Loucy (cell line): Measurements from ENCODE around the gene CORO2B.

Experiments
- H2AFZ ChIP-seq: fragments of 200-600 bp; sonication (generic); 2 replicates; pipeline ENCODE4 v1.6.0; 2016; ENCODE audit warnings: antibody characterized with exemption, mild to moderate bottlenecking, low read length, moderate library complexity
- H3F3A ChIP-seq: fragments of 200-600 bp; 2 replicates; pipeline ENCODE4 v1.6.0; 2016; ENCODE audit warnings: antibody characterized with exemption, low read depth, mild to moderate bottlenecking
- H3K27me3 ChIP-seq: fragments of 200-600 bp; sonication (generic); 2 replicates; pipeline ENCODE4 v1.6.1; 2014; ENCODE audit warnings: low read length, mild to moderate bottlenecking; ENCODE audit not compliant: insufficient read depth, poor library complexity, severe bottlenecking
- H3K36me3 ChIP-seq: fragments of 200-600 bp; sonication (generic); 2 replicates; pipeline ENCODE4 v1.6.1; 2016; ENCODE audit warnings: low read length; ENCODE audit not compliant: insufficient read depth
- H3K4me1 ChIP-seq: fragments of 200-600 bp; sonication (generic); 2 replicates; pipeline ENCODE4 v1.5.1; 2014; ENCODE audit warnings: low read length, mild to moderate bottlenecking; ENCODE audit not compliant: insufficient read depth, poor library complexity, severe bottlenecking
- H3K4me2 ChIP-seq: fragments of 200-600 bp; sonication (generic); 2 replicates; pipeline ENCODE4 v1.6.0; 2014; ENCODE audit warnings: antibody characterized with exemption, low read length, low read depth, mild to moderate bottlenecking; ENCODE audit not compliant: poor library complexity, severe bottlenecking
- H3K4me3 ChIP-seq: fragments of 200-600 bp; sonication (generic); 2 replicates; pipeline ENCODE4 v1.5.1; 2014; ENCODE audit warnings: low read length, mild to moderate bottlenecking, mixed read lengths; ENCODE audit not compliant: poor library complexity, severe bottlenecking
- H3K79me2 ChIP-seq: fragments of 200-600 bp; sonication (generic); 2 replicates; pipeline ENCODE4 v1.6.1; 2014; ENCODE audit warnings: low read length; ENCODE audit not compliant: insufficient read depth
- H3K9ac ChIP-seq: fragments of 200-600 bp; sonication (generic); 2 replicates; pipeline ENCODE4 v1.6.0; 2014; ENCODE audit warnings: mild to moderate bottlenecking, low read depth, low read length, moderate library complexity; ENCODE audit not compliant: poor library complexity, severe bottlenecking
- H3K9me2 ChIP-seq: fragments of 200-600 bp; sonication (generic); replicated peaks from 2 replicates; pipeline ENCODE4 v1.6.1; 2016; ENCODE audit warnings: low read depth, low read length, mixed read lengths
- H3K9me3 ChIP-seq: fragments of 200-600 bp; sonication (generic); 2 replicates; pipeline ENCODE4 v1.6.1; 2014; ENCODE audit warnings: mild to moderate bottlenecking, antibody characterized with exemption, low read length, low read depth; ENCODE audit not compliant: insufficient read depth
- H4K20me1 ChIP-seq: fragments of 200-600 bp; sonication (generic); 2 replicates; pipeline ENCODE4 v1.6.0; 2014; ENCODE audit warnings: antibody characterized with exemption, low read length, mild to moderate bottlenecking; ENCODE audit not compliant: insufficient read depth, poor library complexity, severe bottlenecking
- CTCF ChIP-seq: fragments of 200-600 bp; sonication (generic); conservative IDR thresholded peaks from 2 replicates; pipeline ENCODE4 v1.5.1; 2014; ENCODE audit warnings: mild to moderate bottlenecking, antibody characterized with exemption, low read length
- EZH2phosphoT487 ChIP-seq: fragments of 200-600 bp; IDR thresholded peaks from 2 replicates; pipeline ENCODE4 v1.6.1; 2018; ENCODE audit warnings: antibody characterized with exemption, mild to moderate bottlenecking, moderate library complexity, borderline replicate concordance

The CORO2B gene

GRCh38 chr15:68567345-68567744, 11.4 kb upstream of the CORO2B start:
- Histone ChIP-seq H3K9me2 (no peaks in the 10 kb centered on the region), H3K4me2 (no peak overlapping the region), H3K9me3 (no peaks in the 10 kb centered on the region), H3K79me2 (no peaks in the 10 kb centered on the region), H4K20me1 (no peaks in the 10 kb centered on the region), H2AFZ (no peak overlapping the region), H3K9ac (no peak overlapping the region), H3K36me3 (no peaks in the 10 kb centered on the region), H3F3A (no peaks in the 10 kb centered on the region), H3K4me1 (no peaks in the 10 kb centered on the region), H3K27me3 (no peaks in the 10 kb centered on the region), H3K4me3 (no peak overlapping the region)
- no peak for TF ChIP-seq CTCF
- TF ChIP-seq EZH2phosphoT487 = no peak

- no peak overlapping the region for H2AFZ ChIP-seq
- no peaks in the 10 kb centered on the region for H4K20me1 ChIP-seq
- no peak overlapping the region for H3K4me3 ChIP-seq
- H3K9me2 ChIP-seq = no peaks in the 10 kb centered on the region
- H3K4me2 ChIP-seq = no peak overlapping the region
- no peaks in the 10 kb centered on the region for H3F3A ChIP-seq
- no peaks in the 10 kb centered on the region for H3K4me1 ChIP-seq
- no peaks in the 10 kb centered on the region for H3K36me3 ChIP-seq
- TF ChIP-seq EZH2phosphoT487 (no peak), CTCF (no peak)
- H3K79me2 ChIP-seq = no peaks in the 10 kb centered on the region
- no peaks in the 10 kb centered on the region for H3K27me3 ChIP-seq
- H3K9ac ChIP-seq = no peak overlapping the region
- no peaks in the 10 kb centered on the region for H3K9me3 ChIP-seq
These were observed 7.8 kb upstream of the CORO2B start for GRCh38 chr15:68570974-68571373.

- Histone ChIP-seq H3K9ac (no peak overlapping the region), H3K4me2 (no peak overlapping the region), H3K9me3 (no peaks in the 10 kb centered on the region), H2AFZ (no peak overlapping the region), H3F3A (no peaks in the 10 kb centered on the region), H3K4me3 (no peak overlapping the region), H3K79me2 (no peaks in the 10 kb centered on the region), H3K9me2 (no peaks in the 10 kb centered on the region), H3K4me1 (no peaks in the 10 kb centered on the region), H3K27me3 (no peaks in the 10 kb centered on the region), H3K36me3 (no peaks in the 10 kb centered on the region), H4K20me1 (no peaks in the 10 kb centered on the region)
- TF ChIP-seq EZH2phosphoT487 (no peak), CTCF (no peak)
These were observed 7.2 kb upstream of the CORO2B start for GRCh38 chr15:68571582-68571981.
